EL (cell line): Measurements from ENCODE around the gene PRELID3B.

ENCODE experiments used
- DNase-seq: peaks from one replicate; pipeline ENCODE4 v3.0.0-alpha.2; 2016

PRELID3B gene

DNA sequence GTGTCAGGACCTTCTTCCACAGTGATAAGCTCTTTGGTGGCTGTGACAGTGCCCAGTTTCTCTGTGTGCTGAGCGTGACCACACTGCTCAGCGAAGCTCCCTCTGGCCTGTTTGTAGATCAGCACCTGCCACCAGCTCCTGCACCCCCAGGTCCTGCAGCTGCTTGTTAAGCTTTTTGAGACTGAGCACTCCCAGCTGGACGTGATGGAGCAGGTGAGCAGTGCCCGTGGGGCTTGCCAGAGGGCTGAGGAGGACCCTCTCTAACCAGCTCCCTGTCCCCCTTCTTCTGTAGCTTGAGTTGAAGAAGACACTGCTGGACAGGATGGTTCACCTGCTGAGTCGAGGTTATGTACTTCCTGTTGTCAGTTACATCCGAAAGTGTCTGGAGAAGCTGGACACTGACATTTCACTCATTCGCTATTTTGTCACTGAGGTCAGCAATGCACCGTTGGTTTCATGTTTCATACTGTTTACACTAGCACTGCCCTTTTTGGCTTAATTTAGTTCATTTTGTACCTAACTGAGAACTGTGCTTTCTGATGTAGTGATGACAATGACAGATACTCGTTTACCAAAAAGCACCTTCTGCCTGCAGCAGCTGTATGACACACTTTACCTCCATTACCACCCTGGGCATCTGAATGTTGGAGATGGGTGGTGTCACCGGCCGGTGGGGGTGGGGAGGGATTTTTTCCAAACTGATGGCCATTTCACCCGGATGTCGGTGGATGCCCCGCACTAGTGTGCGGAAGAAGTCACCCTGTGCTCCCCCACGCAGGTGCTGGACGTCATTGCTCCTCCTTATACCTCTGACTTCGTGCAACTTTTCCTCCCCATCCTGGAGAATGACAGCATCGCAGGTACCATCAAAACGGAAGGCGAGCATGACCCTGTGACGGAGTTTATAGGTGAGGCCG is 49.0 kb downstream of the PRELID3B start:
- no peak for DNase-seq

DNA sequence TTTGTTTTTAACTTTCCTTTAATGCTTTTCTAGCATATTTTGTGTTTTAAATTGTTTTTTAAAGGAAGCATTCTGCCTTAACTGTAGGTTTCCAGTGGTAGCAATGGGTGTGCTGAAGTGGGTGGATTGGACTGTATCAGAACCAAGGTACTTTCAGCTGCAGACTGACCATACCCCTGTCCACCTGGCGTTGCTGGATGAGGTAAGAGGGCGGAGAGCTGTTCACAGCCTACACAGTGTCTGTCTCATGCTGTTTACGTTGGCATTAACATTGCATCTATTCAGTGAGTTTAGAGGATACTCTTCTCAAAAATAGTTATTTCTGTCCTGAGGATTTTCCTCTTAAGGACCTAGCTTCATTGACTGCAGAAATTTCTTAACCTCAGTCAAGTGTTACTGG is 49.7 kb downstream of the PRELID3B start:
- no peak for DNase-seq

DNA sequence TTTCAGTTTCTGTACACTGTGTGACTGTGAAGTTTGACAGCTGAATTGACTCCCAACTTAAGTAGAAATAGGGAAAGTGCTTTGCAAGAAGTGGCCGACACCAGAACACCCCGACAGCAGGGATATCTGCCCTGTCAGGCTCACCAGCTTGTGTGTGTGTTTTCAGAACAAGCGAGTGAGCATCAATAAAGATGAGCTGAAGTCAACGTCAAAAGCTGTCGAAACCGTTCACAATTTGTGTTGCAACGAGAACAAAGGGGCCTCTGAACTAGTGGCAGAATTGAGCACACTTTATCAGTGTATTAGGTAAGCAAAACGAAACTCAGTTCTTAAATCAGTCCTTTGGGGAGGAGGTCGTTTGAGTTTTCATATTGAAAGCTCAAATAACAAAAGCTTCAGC is 50.9 kb downstream of the PRELID3B start:
- no peak for DNase-seq

DNA sequence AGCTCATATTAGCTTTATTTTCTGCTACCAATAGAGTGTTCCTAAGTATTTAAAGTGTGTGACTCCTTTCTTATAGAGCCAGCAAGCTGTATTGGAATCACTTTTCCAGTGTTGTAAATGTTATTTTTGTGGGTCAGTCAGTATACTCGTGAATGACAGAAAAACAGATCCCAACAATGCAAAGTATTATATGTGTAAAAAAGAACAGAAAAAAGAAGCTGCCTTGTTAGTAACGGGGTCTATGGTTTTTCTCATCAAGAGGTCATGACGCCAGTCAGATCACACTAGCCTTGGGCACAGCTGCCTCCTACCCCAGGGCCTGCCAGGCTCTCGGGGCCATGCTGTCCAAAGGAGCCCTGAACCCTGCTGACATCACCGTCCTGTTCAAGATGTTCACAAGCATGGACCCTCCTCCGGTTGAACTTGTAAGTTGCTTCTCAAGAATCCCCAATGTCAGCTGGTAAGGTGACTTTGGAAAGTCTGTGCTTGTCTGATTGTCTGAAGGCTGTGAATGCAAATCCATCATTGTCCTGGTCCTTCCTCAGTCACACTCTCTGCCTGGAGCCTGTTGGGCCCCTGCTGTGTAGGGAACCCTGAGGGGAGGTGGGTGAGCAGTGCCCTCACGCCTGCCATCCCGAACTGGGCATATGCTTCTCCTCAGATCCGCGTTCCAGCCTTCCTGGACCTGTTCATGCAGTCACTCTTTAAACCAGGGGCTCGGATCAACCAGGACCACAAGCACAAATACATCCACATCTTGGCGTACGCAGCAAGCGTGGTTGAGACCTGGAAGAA is 51.7 kb downstream of the PRELID3B start:
- DNase-seq: no peak

DNA sequence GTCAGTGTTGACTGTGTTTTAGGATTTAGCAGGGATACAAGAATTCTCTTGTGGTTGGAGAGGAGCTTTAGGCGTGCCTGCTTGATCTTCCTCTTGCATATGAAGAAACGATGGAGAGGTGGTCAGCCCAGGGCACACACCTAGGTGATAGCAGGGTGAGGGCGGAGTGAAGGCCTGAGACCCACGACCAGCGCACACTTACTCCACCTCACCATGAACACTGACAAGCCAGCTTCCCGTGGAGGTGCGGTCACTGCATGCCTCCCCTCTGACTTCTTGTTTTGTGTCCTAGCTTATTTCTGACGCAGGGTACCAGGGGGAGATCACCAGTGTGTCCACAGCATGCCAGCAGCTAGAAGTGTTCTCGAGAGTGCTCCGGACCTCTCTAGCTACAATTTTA is 53.4 kb downstream of the PRELID3B start:
- DNase-seq: no peak

DNA sequence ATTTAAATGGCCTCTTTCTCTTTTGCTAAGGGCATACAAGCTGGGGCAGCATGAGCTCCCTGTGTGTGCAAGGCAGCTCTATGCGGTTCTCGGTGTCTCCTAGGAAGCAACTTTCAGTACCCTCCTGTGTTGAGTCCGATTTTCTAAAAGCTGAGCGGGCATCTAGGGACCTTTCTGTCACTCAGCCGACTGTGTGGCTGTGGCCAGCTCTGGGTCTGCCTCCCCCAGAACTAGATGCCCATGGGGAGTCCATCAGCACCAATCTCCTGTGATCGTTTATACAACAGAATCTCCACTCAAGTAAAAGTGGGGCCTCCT is 54.1 kb downstream of the PRELID3B start:
- DNase-seq: no peak

DNA sequence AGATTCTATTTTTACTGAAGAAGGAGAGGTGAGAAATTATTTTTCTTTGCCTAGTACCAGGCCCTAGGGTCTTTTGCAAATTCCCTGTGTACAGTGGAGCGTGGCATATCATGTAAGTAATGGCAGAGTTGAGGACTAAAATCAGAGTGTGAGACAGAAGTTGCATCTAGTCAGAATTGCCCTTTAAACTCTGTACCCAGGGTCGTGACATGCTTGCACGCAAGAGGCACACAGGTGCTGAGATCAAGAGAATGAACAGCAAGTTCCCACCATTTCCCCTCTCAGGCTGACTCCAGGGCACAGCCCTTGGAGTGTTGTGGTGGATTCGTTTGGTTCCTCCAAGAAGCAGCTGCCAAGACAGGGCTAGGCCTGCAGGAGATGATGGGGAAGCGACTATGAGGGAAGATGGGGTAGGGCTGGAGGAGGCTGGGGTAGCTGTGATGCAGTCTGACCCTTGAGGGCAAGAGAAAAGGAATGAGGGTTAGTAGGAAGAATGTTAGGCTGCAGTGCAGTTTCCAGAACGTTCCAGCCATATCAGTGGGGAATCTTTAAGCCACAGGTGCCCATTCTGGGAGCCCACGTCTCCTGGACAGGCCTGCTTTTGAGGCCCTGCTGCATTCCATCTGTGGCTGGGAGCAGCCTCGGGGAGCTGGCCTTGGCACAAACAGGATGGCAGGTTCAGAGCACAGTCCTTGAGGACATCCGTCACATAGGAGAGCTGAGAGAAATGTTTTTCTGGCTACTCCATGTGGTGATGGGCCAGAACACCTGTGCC is 54.6 kb downstream of the PRELID3B start:
- DNase-seq: no peak

DNA sequence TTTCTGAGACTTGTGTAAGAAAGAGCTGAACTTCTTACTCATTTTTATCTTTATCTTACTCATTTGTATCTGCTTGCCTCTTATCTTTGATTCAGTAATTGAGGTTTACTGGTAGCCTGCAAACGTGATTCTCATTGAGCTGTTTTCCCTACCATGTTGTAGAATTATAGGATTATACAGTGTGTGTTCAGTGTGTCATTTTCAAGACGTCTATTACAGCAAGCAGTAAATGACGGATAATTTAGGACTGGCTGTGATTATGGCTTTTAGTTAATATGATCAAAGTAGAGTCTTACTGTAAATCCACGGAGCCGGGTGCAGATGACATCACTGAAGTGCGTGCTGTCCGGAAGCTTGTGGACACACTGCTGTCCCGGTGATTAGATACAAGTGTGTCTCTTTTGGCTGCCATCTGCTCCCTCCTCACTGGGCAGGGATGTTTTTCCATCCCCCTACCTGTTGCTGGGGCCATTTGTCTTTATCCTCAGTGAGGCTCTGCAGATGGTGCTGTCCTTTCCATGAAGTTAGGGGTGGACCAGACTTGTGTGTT is 55.5 kb downstream of the PRELID3B start:
- DNase-seq: no peak

DNA sequence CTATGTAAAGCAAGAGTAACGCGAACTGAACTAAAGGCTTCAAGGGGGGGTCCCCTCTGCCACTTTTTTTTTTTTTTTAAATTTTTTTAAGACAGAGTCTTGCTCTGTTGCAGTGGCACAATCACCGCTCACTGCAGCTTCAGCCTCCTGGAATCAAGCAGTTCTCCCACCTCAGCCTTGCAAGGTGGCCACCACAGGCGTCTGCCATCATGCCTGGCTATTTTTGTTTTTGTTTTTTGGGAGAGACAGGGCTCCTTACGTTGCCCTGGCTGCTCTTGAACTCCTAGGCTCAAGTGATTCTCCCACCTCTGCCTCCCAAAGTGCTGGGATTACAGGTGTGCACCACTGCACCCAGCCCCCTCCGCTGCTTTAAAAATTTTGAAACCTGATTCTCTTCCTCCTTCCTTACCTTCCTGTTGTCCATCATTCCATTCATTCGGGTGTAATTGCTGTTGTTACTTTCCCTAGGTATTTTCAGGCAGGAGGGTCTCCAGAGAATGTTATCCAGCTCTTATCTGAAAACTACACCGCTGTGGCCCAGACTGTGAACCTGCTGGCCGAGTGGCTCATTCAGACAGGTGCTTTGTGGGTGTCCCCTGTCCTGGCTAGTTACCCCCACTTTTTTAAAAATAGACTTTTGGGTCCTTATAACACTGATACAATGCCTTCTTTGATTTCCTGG is 56.2 kb downstream of the PRELID3B start:
- no peak for DNase-seq

DNA sequence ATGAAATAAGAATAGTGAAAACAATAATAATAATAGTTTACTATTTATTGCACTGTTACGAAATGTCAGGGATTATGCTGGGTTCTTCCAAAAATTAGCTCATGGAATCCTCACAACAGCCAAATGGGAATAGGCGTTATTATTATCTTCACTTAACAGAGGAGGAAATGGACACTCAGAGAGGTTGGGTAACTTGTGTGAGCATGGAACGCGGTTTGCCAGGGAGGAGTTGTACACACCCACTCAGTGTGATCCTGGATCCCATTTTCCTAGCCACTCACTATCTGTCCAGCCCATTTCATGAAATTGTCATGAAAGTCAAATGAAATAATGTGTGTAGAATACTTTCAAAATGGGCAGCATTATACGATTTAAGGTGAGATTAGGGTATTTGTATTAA is 56.9 kb downstream of the PRELID3B start:
- DNase-seq: no peak

DNA sequence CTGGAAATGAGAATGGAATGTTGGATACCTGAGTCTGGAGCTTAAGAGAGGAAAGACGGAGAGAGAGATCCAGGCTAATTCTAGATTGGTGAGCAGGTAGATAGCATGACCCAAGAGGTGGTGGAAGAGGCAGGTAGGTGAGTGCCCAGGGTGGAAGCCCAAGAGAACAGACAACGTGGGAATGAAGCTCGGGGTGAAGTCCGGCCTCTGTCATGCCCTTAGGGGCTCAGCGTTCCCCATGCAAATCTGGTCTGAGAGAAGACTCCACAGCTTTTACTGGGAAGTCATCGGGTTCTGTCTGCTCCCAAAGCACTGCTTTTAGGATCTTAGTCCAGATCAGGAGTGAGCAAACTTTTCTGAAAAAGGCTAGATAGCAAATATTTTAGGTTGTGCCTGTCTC is 57.9 kb downstream of the PRELID3B start:
- no peak for DNase-seq
